ENCODE measurements around the gene MTA3.
"Not testable (repeated sequence)": the region's sequence is repeated elsewhere in the genome, so short reads cannot be mapped to it uniquely, and the experiment has no call there.

The MTA3 gene

DNA sequence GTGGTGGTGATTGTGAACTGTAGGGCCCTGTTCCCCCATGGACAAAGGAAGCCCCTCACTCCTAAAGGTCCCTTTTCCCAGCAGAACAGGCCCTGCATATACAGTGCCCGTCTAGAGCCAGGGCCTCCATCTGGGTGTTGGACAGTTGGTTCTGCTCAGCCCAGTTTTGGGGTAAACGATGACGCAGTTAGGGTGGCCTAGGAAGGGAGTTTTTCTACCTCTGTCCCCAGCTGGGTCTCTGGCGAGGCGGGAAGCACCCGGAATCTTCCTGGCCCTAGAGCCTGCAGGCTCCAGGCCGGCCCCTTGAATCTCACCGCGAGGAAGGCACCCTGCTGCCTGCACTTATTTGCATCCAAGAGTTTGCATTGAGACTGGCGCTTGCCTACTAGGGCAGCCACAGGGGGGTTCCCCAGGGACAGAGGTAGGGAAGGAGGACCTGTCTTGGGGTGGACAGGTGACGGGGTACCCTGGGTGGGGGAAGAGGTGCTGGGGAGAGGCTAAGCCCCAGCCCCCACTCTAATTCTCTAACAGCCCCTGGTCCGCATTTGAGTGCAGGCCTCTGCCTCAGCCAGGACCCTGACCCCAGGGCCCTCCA is 529 bp upstream of the MTA3 start:
- DNase-seq, result no peak

DNA sequence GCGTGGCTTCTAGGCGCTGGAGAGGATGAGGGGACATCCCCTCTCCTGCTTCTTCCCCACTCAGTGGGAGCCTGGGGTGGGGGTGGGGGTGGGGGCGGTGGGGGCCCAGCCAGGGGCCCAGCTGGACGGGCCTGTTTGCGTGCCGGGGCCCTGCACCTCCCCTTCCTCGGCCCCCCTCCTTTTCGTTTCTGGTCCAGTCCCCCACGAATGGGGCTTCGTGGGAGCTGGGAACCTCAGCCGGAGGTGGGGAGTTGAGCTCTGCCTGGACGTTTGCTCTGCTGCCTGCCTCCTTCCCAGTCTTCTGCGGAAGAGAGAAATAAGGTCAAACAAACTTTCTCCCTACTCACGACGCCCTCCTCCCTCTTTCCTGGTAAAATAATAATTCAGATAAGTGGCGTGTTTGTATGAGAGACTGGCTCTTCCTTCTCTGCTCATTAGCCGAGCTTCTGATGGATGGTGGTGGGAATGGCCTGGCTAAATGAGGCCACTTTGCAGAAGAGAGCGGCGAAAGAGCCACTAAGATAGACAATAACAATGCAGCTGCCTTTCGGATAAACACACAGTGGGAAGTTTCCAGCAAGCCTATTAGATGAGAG is 782 bp downstream of the MTA3 start:
- no peak for DNase-seq

DNA sequence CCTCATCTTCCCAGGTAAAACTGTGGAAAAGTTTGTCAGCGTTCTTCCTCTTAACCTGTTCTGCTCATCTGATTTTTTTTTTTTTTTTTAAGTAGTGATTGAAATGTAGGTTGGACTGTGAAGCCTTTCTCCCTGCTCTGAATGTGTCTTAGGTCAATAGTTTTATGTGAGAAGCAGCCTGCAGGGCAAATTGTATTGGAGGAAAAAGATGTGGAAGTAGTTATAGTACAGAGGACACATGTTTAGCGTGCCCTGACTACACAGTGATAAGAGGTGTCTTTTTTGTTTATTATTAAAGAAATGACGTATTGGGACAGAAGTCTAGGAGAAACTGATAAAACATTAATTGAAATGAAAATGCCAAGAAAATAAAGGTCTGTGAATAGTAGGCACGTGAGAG is 1.5 kb downstream of the MTA3 start:
- DNase-seq, result no peak

DNA sequence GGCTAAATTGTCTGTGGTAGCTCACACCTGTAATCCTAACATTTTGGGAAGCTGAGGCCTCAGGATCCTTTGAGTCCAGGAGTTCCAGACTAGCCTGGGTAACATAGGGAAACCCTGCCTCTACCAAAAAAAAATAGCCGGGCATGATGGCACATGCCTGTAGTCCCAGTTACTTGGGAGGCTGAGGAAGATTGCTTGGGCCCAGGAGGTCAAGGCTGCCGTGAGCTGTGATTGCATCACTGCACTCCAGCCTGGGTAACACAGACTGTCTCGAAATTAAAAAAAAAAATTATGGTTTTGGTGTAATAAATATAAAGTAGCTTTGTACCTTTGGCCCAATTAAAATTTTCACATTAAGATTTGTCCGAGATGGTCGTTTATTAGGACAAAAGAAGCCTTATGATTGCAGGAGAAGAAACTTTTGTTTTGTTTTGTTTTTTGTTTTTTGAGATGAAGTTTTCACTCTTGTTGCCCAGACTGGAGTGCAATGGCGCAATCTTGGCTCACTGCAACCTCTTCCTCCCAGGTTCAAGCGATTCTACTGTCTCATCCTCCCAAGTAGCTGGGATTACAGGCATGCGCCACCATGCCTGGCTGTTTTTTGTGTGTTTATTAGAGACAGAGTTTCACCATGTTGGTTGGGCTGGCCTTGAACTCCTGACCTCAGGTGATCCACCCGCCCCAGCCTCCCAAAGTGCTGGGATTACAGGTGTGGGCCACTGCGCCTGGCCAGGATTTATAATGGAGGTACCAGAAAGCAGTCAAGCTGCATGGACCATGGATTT is 4.1 kb downstream of the MTA3 start:
- DNase-seq, result no peak

DNA sequence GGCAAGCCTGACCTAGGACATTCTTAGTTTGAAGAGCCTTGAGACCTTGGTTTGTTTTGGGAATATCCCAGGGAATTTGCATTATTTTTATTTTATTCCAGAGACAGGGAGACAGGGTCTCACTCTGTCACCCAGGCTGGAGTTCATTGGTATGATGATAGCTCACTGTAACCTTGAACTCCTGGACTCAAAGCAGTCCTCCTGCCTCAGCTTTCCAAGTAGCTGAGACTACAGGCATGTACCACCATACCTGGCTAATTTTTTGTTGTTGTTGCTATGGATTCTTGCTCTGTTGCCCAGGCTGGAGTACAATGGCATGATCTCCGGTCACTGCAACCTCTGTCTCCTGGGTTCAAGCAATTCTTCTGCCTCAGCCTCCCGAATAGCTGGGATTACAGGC is 4.8 kb downstream of the MTA3 start:
- DNase-seq, result no peak

DNA sequence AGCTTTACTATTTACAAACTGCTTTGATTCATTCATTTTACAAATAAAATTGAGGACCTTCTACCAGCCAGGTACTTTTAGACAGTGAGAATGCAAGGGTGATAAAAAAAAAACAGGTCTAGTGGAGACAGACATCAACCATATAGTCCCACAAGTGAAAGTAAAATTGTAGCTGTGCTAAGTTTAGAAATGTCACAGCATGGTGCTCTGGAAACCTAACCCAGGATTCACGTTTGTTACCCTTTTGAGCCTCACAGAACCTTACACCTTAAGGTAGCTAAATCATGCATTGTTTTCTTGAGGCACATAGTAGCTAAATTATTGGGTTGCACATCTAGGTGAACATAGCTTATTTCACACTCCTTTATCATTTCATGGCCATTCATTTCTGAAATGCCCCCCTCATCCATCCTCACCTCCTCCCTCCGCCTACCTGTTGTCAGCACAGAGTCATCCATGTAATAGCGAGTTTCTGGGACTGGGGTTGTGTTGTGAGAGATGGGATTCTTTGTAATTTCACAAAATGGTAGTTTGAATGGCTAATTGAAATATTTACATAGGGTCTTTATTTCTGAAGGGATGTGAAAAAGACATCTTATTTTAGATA is 7.1 kb downstream of the MTA3 start:
- no peak for DNase-seq

DNA sequence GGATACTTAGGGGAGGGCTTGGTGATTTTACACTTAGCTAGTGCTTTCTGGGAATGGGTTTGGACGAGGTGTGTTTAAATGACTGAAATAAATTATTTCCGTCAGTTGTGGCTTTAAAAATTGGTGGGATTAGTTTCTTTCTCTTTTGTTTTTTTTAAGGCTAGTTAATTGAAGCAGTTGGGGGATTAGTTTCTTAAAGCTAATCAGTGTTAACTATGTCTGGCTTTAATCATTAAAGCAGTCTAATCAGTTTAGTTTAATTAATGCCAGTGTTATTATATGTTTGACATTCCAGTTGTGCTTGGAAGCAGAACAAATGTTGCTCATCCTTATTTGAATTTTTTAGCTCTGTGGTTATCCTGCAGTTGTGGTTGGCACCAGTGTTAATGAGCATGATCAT is 10.2 kb downstream of the MTA3 start:
- no peak for DNase-seq

DNA sequence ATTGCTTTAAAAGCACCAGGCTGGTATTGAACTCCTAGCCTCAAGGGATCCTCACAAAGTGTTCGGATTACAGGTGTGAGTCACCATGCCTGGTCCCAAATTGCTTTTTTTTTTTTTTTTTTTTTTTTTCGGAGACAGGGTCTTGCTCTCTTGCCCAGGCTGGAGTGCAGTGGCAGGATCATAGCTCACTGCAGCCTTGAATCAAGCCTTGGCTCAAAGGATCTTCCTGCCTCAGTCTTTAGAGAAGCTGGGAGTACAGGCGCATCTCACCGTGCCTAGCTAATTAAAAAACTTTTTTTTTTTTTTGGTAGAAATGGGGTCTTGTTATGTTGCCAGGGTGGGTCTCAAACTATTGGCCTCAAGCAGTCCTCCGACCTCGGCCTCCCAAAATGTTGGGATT is 12.8 kb downstream of the MTA3 start:
- no peak for DNase-seq

DNA sequence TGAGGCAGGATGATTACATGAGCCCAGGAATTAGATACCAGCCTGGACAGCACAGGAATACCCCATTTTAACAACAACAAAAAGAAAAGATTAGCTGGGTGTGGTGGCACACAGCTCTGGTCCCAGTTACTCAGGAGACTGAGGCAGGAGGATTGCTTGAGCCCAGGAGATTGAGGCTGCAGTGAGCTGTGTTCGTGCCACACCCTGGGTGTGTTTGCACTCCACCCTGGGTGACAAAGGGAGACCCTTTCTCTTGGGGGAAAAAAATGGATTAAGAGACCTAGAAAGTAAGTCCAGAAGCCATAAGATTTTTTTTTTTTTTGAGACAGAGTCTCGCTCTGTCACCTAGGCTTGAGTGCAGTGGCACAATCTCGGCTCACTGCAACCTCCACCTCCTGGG is 16.2 kb downstream of the MTA3 start:
- not testable (repeated sequence) for DNase-seq

DNA sequence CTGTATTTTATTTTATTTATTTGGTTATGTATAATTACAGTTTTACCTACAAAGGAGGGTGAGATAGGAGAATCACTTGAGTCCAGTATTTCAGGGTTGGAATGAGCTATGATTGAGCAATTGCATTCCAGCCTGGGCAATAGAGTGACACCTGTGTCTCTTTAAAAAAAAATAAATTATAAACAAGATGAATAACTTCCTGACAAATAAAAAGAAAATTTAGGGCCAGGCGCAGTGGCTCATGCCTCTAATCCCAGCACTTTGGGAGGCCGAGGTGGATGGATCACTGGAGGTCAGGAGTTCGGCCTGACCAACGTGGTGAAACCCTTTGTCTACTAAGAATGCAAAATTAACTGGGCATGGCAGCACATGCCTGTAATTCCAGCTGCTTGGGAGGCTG is 17.3 kb downstream of the MTA3 start:
- no peak for DNase-seq

DNA sequence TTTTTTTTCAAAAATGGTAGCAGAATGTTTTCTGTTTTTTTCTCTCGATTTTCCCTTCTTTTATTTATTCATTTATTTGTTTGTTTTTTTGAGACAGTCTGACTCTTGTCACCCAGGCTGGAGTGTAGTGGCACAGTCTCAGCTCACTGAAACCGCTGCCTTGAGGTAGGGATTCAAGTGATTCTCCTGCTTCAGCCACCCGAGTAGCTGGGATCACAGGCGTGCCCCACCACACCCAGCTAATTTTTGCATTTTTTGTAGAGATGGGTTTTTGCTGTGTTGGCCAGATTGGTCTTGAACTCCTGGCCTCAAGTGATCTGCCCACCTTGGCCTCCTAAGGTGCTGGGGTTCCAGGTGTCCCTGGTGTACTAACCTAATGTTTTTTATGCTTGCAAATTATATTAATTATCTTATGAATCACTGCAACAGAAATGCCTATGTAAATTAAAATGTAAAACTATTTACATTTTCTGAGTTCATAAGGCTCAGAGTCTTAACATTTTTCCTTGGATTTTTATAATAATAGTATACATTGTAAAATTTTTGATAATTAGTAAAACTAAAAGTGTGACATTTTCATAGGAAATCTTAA is 19.2 kb downstream of the MTA3 start:
- no peak for DNase-seq

DNA sequence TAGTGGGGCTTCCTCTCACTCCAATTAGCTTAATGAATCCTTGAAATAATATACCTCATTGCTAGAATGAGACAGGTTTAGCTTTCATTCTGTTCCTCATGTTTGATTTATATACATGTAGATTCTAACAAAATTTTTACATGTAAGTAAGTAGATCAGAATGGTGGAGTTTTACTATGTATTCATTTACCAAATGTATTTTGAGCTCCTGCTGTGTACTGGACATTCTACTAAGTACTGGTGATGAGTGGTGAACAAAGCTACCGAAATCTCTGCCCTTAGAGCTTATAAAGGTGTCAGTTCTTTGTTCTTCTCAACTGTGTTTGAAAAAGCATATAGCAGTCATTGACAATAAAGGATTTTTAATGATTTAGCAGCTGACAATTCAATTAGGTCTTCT is 19.7 kb downstream of the MTA3 start:
- no peak for DNase-seq

DNA sequence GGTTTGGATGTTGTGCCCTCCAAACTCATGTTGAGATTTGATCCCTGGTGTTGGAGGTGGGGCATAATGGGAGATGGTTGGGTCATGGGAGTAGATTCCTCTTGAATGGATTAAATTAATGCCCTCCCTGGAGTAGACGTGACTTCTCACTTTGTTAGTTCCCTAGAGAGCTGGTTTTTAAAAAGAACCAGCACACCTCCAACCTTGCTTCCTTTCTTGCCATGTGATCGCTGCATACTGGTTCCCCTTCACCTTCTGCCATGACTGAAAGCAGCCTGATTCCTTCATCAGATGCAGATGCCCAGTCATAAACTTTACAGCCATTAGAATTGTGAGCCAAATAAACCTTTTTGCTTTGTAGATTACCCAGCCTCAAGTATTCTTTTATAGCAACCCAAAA is 21.7 kb downstream of the MTA3 start:
- no peak for DNase-seq

DNA sequence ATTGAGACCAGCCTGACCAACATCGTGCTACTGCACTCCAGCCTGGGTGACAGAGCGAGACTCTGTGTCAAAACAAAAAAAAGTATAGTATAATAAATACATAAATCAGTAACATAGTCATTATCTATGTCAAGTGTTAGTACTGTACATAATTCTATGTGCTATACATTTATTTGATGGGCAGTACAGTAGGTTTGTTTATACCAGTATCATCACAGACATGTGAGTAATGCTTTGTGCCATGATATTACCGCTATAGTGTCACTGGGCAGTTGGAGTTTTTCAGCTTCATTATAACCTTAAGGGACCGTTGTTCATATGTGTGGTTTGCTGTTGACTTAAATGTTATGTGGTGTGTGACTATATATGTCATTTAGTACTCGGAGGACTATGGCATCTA is 24.9 kb downstream of the MTA3 start:
- DNase-seq, result no peak

DNA sequence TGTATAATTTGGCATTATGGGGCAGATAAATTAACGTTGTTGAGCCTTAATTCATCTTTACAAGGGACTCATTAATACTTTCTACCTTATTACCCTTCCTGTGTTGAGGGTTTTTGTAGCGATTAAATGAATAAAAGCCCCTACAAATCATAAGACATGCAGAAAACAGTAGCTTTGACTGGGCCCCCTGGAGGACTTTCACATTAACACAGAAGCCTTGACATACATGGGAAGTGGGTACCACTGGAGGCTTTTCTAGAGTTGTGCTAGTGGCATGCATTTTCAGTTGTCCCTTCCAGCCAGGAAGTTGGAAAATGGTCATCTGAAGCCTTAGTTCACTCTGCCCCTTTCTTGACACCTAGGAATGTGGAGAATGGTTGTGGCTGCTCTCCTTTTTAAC is 30.2 kb downstream of the MTA3 start:
- no peak for DNase-seq

DNA sequence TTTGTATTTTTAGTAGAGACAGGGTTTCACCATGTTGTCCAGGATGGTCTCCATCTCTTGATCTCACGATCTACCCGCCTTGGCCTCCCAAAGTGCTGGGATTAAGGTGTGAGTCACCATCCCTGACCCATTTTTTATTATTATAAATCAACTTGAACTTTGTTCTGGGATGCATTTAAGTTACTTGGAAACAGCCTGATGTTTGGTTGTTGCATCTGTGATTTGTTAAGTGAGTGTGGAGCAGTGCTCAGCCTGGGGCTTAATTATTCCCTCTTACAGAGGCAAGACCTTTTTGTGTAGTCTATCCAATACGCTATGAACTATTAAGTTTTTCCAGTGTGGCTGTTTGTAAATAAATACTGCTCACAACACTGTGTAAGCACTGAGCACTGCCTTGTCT is 32.6 kb downstream of the MTA3 start:
- no peak for DNase-seq

DNA sequence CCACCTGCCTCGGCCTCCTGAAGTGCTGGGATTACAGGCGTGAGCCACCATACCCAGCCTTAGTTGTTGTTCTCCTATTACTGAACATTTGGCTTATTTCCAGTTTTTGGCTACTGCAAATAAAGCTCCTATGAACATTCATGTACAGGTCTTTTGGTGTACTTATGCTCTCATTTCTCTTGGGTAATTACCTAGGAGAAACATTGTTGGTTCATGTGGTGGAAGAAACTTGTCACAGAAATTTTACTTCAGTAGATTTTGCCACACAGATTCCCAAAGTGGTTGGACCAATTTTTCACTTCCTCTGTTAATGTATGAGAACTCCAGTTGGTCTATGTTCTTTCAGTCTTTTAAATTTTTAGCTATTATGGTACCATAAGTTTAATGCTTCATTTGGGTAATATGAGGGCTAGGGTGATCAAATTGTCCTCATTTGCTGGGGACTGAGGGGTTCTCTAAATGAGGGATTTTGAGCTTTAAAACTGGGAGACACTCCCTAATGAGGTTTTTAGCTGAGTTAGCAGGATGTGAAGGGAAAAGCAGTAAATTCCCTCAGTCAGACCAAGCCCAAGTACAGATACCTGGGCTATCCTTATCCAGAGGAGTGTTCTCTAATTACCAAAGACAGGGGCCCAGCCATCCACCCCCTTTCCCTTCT is 33.9 kb downstream of the MTA3 start:
- DNase-seq, result peak; percentile 12

DNA sequence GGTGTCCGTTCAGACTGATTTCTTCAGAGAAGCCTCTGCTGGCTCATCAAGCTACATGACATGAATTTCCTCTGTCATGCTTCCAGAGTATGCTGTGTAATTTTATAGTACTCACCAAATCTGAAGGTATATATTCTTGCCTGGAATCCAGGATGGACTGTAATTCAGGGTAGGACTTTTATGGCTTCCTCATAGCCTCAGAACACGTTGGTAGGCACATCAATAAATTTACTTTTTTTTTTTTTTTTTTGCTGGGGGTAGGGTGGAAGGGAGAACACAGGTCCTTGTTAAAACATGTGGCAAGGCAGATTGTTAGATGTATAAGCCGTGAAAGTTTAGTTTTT is 34.4 kb downstream of the MTA3 start:
- no peak for DNase-seq

DNA sequence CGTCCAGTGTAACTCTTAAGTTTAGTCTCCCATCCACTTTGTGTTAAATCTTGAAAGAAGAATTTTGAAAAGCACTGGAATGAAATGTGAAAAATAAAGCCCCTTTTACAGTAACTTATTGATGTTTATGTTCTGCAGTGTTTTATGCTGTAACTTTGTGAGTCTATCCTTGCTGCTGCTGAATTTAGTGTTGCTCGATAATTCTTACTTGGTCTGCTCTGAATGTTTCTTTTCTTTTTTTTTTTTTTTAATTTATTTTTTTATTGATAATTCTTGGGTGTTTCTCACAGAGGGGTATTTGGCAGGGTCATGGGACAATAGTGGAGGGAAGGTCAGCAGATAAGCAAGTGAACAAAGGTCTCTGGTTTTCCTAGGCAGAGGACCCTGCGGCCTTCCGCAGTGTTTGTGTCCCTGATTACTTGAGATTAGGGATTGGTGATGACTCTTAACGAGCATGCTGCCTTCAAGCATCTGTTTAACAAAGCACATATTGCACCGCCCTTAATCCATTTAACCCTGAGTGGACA is 36.0 kb downstream of the MTA3 start:
- not testable (repeated sequence) for DNase-seq

DNA sequence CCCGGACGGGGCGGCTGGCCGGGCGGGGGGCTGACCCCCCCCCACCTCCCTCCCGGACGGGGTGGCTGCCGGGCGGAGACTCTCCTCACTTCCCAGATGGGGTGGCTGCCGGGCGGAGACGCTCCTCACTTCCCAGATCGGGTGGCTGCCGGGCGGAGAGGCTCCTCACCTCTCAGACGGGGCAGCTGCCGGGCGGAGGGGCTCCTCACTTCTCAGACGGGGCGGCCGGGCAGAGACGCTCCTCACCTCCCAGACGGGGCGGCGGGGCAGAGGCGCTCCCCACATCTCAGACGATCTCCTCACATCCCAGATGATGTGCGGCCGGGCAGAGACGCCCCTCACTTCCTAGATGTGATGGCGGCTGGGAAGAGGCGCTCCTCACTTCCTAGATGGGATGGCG is 37.7 kb downstream of the MTA3 start:
- not testable (repeated sequence) for DNase-seq

DNA sequence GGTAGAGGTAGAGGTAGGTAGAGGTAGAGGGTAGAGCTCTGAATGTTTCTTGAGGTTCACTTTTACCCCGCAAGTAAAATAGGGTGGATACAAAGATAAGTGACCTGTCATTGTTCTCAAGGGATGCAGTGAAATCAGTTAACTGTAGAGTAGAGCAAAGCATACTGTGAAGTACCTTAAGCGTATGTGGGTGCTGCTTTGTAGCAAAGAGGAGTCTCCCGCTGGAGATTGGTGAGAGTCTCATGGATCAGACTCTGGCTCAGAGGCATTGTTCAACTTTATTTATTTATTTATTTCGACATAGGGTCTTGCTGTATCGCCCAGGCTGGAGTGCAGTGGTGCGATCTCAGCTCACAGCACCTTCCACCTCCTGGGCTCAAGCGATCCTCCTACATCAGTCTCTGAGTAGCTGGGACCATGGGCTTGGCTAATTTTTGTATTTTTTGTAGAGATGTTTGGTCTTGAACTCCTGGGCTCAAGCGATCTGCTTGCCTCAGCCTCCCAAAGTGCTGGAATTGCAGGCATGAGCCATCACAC is 38.7 kb downstream of the MTA3 start:
- no peak for DNase-seq

DNA sequence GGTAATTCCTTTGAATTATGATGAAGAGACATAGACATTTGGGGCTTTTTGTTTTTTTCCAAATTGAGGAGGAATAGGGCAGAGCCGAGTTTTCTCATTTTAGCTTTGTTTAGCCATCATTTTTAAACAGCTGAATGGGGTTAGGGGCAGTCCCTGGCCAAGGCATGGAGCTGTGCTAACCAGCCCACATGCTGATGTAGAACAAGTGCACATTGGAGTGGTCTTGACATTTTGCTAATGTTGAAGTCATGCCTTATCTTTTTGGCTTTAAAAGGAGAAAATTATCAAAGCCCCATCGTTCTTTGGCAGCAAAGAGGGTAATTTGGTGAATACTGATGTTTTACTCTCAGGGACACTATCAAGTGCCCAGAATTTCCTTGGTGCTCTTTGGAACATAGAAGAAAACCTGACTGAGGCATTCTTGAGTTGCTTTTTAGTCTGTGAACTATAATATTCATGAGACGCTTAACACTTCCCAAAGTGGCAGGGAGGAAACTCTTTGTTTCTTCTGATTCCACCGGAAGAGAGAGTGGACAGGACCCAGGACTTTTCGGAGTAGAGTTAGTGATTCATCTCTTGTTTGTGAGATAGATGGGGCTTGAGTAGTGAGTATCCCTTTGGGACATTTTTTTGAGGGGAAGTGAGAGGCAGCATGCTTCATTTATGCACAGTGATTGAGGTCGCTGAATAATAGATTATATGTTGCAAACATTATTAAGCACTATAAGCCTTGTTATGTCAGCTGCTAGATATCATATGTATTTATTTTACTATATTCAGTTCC is 45.0 kb downstream of the MTA3 start:
- DNase-seq, result no peak
